HCT116 (cell line): Measurements from ENCODE around the gene TCEA2. TPM values are rescaled to one million over a fixed set of nuclear protein-coding genes. Genes with fewer than 3 reads are reported as not detected.

ENCODE experiments used
- ATAC-seq: fragments of 200-7000 bp; cut with Tn5 transposase; 2 replicates; pipeline ENCODE4 v1.9.1; 2020; ENCODE audit warnings: mild to moderate bottlenecking, moderate library complexity
- BruUV-seq: library from RNA; stranded (reverse); fragments of 400-500 nt; replicated peaks from 2 replicates; lab custom pipeline; 2021; lab: Mats Ljungman, UMichigan
- CTCF ChIA-PET: fragments of 300-600 bp; sonication (Branson Sonifier 250); formaldehyde crosslinking; loops from one replicate; lab custom pipeline; 2021; ENCODE audit warnings: antibody characterized with exemption; lab: Charles Lee
- POLR2A ChIA-PET: fragments of 300-600, 350-600 bp; sonication (Branson Sonifier 250); formaldehyde crosslinking; loops from one replicate; lab custom pipeline; 2021; ENCODE audit warnings: antibody characterized with exemption; lab: Charles Lee
- RAD21 ChIA-PET, 2 experiments: fragments of 300-600 bp; sonication (Branson Sonifier 250); formaldehyde crosslinking; loops; one replicate each; lab custom pipeline; 2023; ENCODE audit warnings: low total read pairs in 2 of 2; ENCODE audit not compliant: uncharacterized antibody in 2 of 2, unreplicated experiment in 2 of 2, low non-redundant PET in 1 of 2; lab: Charles Lee
- DNase-seq: peaks from one replicate; pipeline ENCODE4 v3.0.0-alpha.2; 2010; ENCODE audit warnings: low read depth, low spot score
- H2AFZ ChIP-seq: fragments of 200-600 bp; shearing (Covaris generic), sonication (generic); 2 replicates; pipeline ENCODE4 v1.6.1; 2017; ENCODE audit warnings: low read depth, mixed run types, mixed read lengths, antibody characterized with exemption, low read length; ENCODE audit not compliant: poor library complexity, severe bottlenecking
- H3K27ac ChIP-seq: 2 replicates; pipeline ENCODE4 v1.5.1; 2012; ENCODE audit warnings: low read depth, low read length
- H3K27me3 ChIP-seq: fragments of 200-600 bp; sonication (generic); 2 replicates; pipeline ENCODE4 v1.6.1; 2016; ENCODE audit warnings: mixed run types, low read length, mixed read lengths; ENCODE audit not compliant: insufficient read depth
- H3K36me3 ChIP-seq, 2 experiments: fragments of 200-500 bp in 1 of 2; fragments of 200-600 bp in 1 of 2; sonication (Bioruptor generic) in 1 of 2; sonication (generic) in 1 of 2; 2 replicates each; pipeline versions ENCODE4 v1.5.1 to v1.6.1; 2014 to 2016; ENCODE audit warnings: low read length in 2 of 2, inconsistent platforms in 1 of 2, mixed read lengths in 1 of 2, mixed run types in 1 of 2; ENCODE audit not compliant: insufficient read depth in 2 of 2, control insufficient read depth in 1 of 2
- H3K4me1 ChIP-seq, 2 experiments: fragments of 200-600 bp in 1 of 2; sonication (generic) in 1 of 2; 2 replicates each; pipeline versions ENCODE4 v1.5.1 to v1.6.1; 2012 to 2017; ENCODE audit warnings: low read length in 2 of 2, inconsistent platforms in 1 of 2, mild to moderate bottlenecking in 1 of 2, mixed read lengths in 1 of 2, mixed run types in 1 of 2, moderate library complexity in 1 of 2; ENCODE audit not compliant: insufficient read depth in 2 of 2, control insufficient read depth in 1 of 2
- H3K4me2 ChIP-seq: fragments of 200-600 bp; sonication (generic); 2 replicates; pipeline ENCODE4 v1.6.1; 2017; ENCODE audit warnings: mixed run types, low read length, mixed read lengths
- H3K4me3 ChIP-seq, 2 experiments: fragments of 200-600 bp in 1 of 2; sonication (generic) in 1 of 2; replicated peaks in 1 of 2; 2 replicates each; pipeline ENCODE4 v1.5.1; 2011 to 2016; ENCODE audit warnings: low read length in 2 of 2, control low read depth in 1 of 2, low read depth in 1 of 2, mild to moderate bottlenecking in 1 of 2, mixed read lengths in 1 of 2, mixed run types in 1 of 2
- H3K79me2 ChIP-seq: fragments of 200-600 bp; sonication (generic); 2 replicates; pipeline ENCODE4 v1.6.1; 2017; ENCODE audit warnings: mild to moderate bottlenecking, mixed run types, low read length, moderate library complexity, mixed read lengths; ENCODE audit not compliant: insufficient read depth
- H3K9ac ChIP-seq: fragments of 200-600 bp; sonication (generic); 2 replicates; pipeline ENCODE4 v1.6.1; 2016; ENCODE audit warnings: low read length, mixed read lengths
- H3K9me2 ChIP-seq: fragments of 200-600 bp; sonication (generic), shearing (Covaris generic); 2 replicates; pipeline ENCODE4 v1.6.1; 2017; ENCODE audit warnings: mixed run types, mild to moderate bottlenecking, moderate library complexity; ENCODE audit not compliant: insufficient read depth
- H3K9me3 ChIP-seq, 2 experiments: fragments of 200-500 bp in 1 of 2; fragments of 200-600 bp in 1 of 2; sonication (Bioruptor generic) in 1 of 2; sonication (generic) in 1 of 2; 2 replicates each; pipeline ENCODE4 v1.6.1; 2014 to 2017; ENCODE audit warnings: low read length in 2 of 2, mixed read lengths in 2 of 2, inconsistent platforms in 1 of 2, low read depth in 1 of 2, mild to moderate bottlenecking in 1 of 2, mixed run types in 1 of 2, moderate library complexity in 1 of 2; ENCODE audit not compliant: control insufficient read depth in 1 of 2, insufficient read depth in 1 of 2
- H4K20me1 ChIP-seq: fragments of 200-600 bp; sonication (generic), shearing (Covaris generic); 2 replicates; pipeline ENCODE4 v1.6.1; 2017; ENCODE audit warnings: mixed run types, mild to moderate bottlenecking, moderate library complexity; ENCODE audit not compliant: insufficient read depth
- CTCF ChIP-seq, 3 experiments: fragments of 200-600 bp in 1 of 3; sonication (generic) in 1 of 3; IDR thresholded peaks in 2 of 3; conservative IDR thresholded peaks in 1 of 3; 2 replicates each; pipeline ENCODE4 v1.5.1; 2012 to 2017; ENCODE audit warnings: low read depth in 2 of 3, low read length in 2 of 3, antibody characterized with exemption in 1 of 3, borderline replicate concordance in 1 of 3, control low read depth in 1 of 3, mild to moderate bottlenecking in 1 of 3, mixed read lengths in 1 of 3, mixed run types in 1 of 3, moderate library complexity in 1 of 3; ENCODE audit not compliant: insufficient read depth in 1 of 3
- ELF1 ChIP-seq: IDR thresholded peaks from 2 replicates; pipeline ENCODE4 v1.6.1; 2012; ENCODE audit warnings: low read depth, borderline replicate concordance
- EZH2 ChIP-seq: fragments of 200-600 bp; sonication (generic); IDR thresholded peaks from 2 replicates; pipeline ENCODE4 v1.6.1; 2017; ENCODE audit warnings: antibody characterized with exemption, mixed run types
- EZH2phosphoT487 ChIP-seq: fragments of 200-600 bp; IDR thresholded peaks from 2 replicates; pipeline ENCODE4 v1.6.1; 2018; ENCODE audit warnings: antibody characterized with exemption, borderline replicate concordance
- JUND ChIP-seq: IDR thresholded peaks from 2 replicates; pipeline ENCODE4 v1.6.1; 2012
- POLR2A ChIP-seq: IDR thresholded peaks from 2 replicates; pipeline ENCODE4 v1.7.0; 2011; ENCODE audit warnings: borderline replicate concordance; ENCODE audit not compliant: insufficient read depth, insufficient read length; ENCODE audit errors: extremely low read depth
- SIN3A ChIP-seq: IDR thresholded peaks from 2 replicates; pipeline ENCODE4 v1.6.1; 2012; ENCODE audit warnings: low read depth
- SP1 ChIP-seq: IDR thresholded peaks from 2 replicates; pipeline ENCODE4 v1.6.1; 2012; ENCODE audit warnings: low read depth
- TCF7L2 ChIP-seq: IDR thresholded peaks from 2 replicates; pipeline ENCODE4 v1.7.0; 2011; ENCODE audit warnings: borderline replicate concordance, inconsistent platforms; ENCODE audit not compliant: insufficient read depth, insufficient read length; ENCODE audit errors: extremely low read depth
- YY1 ChIP-seq: IDR thresholded peaks from 2 replicates; pipeline ENCODE4 v1.6.1; 2011; ENCODE audit warnings: low read length, low read depth, moderate library complexity, mild to moderate bottlenecking; ENCODE audit not compliant: insufficient replicate concordance; ENCODE audit errors: extremely low read depth
- ZNF274 ChIP-seq: fragments of 200-500 bp; sonication (Bioruptor generic); IDR thresholded peaks from 2 replicates; pipeline ENCODE4 v1.6.1; 2014; ENCODE audit warnings: mild to moderate bottlenecking, low read depth, low read length, inconsistent platforms
- intact Hi-C: fragments of 100-400 bp; cut with micrococcal nuclease; formaldehyde crosslinking; loops from 2 replicates; pipeline ENCODE4 v1.10.0; 2022
- total RNA-seq: library from RNA; stranded (reverse); gene quantifications from one replicate; pipeline ENCODE4 v1.2.1, GENCODE V29; 2021; ENCODE audit not compliant: unreplicated experiment

Gene TCEA2
- total RNA-seq, 1 experiment from 2014 or later: 29.7 TPM

GRCh38 chr20:64056639-64056888, 6.4 kb upstream of the TCEA2 start:
- ChIA-PET POLR2A (no interaction called here), CTCF (no interaction called here), RAD21 (no interaction called here)
- no peak overlapping the region for H3K4me2 ChIP-seq
- no TSS peak for BruUV-seq
- no peak for ATAC-seq
- H3K9ac ChIP-seq: no peak overlapping the region
- no peaks in the 10 kb centered on the region for H3K36me3 ChIP-seq
- DNase-seq: no peak
- H3K9me2 ChIP-seq: no peaks in the 10 kb centered on the region
- no peak overlapping the region for H2AFZ ChIP-seq
- H3K27ac ChIP-seq: no peak overlapping the region; the same call in 1 of the 2 replicates
- no peak overlapping the region for H3K4me3 ChIP-seq
- H3K27me3 ChIP-seq: no peaks in the 10 kb centered on the region
- H3K9me3 ChIP-seq: no peaks in the 10 kb centered on the region
- TF ChIP-seq JUND: no peak
- no peak for TF ChIP-seq EZH2
- no peak for TF ChIP-seq ZNF274
- no peak for TF ChIP-seq EZH2phosphoT487
- TF ChIP-seq SIN3A: no peak
- TF ChIP-seq ELF1: no peak
- no peak for TF ChIP-seq CTCF (IDR thresholded peaks at IDR 0.05 in 2 of 3, conservative IDR thresholded peaks at IDR 0.05 in 1 of 3; ENCODE audit: borderline replicate concordance in 1 of 3, insufficient read depth in 1 of 3, low read depth in 2 of 3, low read length in 2 of 3)
- TF ChIP-seq POLR2A: no peak
- TF ChIP-seq TCF7L2: no peak
- no peak for TF ChIP-seq YY1
- no peak for TF ChIP-seq SP1
- H4K20me1 ChIP-seq: no peaks in the 10 kb centered on the region
- peaks cover 9 to 32% of the 10 kb centered on the region in 2 experiments; a peak in 3 of 4 replicates for H3K4me1 ChIP-seq
- no peaks in the 10 kb centered on the region for H3K79me2 ChIP-seq
- intact Hi-C loops: loop anchor here (2.0 to 10.0 kb wide), 2 partner anchors 76 to 352 kb away; partner anchors contain the start of genes ARFRP1, PRPF6 and ZGPAT
